ENCODE data around the gene SMIM11. TPM values are rescaled to one million over a fixed set of nuclear protein-coding genes. Genes with fewer than 3 reads are reported as not detected.

Gene SMIM11
- total and polyA plus RNA-seq, 2 experiments from 2014 or later = 3.5 to 8.9 TPM

GRCh38 chr21:34345892-34346291, 29.4 kb upstream of the SMIM11 start:
- H2AFZ ChIP-seq = no peak overlapping the region
- no peak for TF ChIP-seq NANOG (IDR thresholded peaks at IDR 0.05; ENCODE audit: borderline replicate concordance)
- TF ChIP-seq EZH2phosphoT487 (IDR thresholded peaks at IDR 0.05; ENCODE audit: unreplicated experiment) = no peak
- TF ChIP-seq ZNF462 (CRISPR knock-in tag; IDR thresholded peaks at IDR 0.05) = no peak
- no peak for TF ChIP-seq CREB1 (CRISPR knock-in tag; IDR thresholded peaks at IDR 0.05; ENCODE audit: low read depth)
- no peak for TF ChIP-seq ETS1 (IDR thresholded peaks at IDR 0.05)
- TF ChIP-seq CTCF (conservative IDR thresholded peaks at IDR 0.05; ENCODE audit: low read depth in 2 of 2) = no peak
- TF ChIP-seq REST (IDR thresholded peaks at IDR 0.05; ENCODE audit: unreplicated experiment) = no peak
- no peak for TF ChIP-seq EZH2 (IDR thresholded peaks at IDR 0.05; ENCODE audit: low read depth, unreplicated experiment)
- no peak for TF ChIP-seq ZNF331 (CRISPR knock-in tag; IDR thresholded peaks at IDR 0.05; ENCODE audit: low read depth)
- TF ChIP-seq ZNF114 (CRISPR knock-in tag; IDR thresholded peaks at IDR 0.05) = no peak
- no peak overlapping the region for H3K4me3 ChIP-seq
- no peaks in the 10 kb centered on the region for H3K9me3 Mint-ChIP-seq
- no peaks in the 10 kb centered on the region; the same call in 2 of the 3 replicates for H3K4me1 Mint-ChIP-seq
- H3K79me2 ChIP-seq (replicated peaks; ENCODE audit: insufficient read depth) = no peaks in the 10 kb centered on the region
- no peaks in the 10 kb centered on the region for H3K9me2 ChIP-seq (ENCODE audit: insufficient read depth)
- no peak for ATAC-seq
- DNase-seq (ENCODE audit: low spot score) = no peak
- 0 out of 2 replicates have a peak, but pooled peaks cover 2% of the 10 kb centered on the region for H3F3A ChIP-seq (replicated peaks; ENCODE audit: low read depth)
- H3K27ac Mint-ChIP-seq = no peak overlapping the region
- H3K4me2 ChIP-seq = no peak overlapping the region
- H3K4me1 ChIP-seq (ENCODE audit: insufficient read depth) = no peaks in the 10 kb centered on the region
- no peaks in the 10 kb centered on the region for H4K20me1 ChIP-seq (replicated peaks; ENCODE audit: insufficient read depth)
- H3K36me3 ChIP-seq (ENCODE audit: insufficient read depth) = no peaks in the 10 kb centered on the region
- no peak overlapping the region for H3K4me3 Mint-ChIP-seq
- H3K27me3 ChIP-seq (ENCODE audit: insufficient read depth) = no peaks in the 10 kb centered on the region
- no peak overlapping the region for H3K27ac ChIP-seq (ENCODE audit: low read depth)
- peaks cover 7% of the 10 kb centered on the region for H3K27me3 Mint-ChIP-seq (ENCODE audit: insufficient read depth, low read depth, poor library complexity)
- H3K36me3 Mint-ChIP-seq (ENCODE audit: low read depth) = no peaks in the 10 kb centered on the region
